GM21723 (cell line): ENCODE measurements around the gene CTTNBP2.

Experiments used
- ATAC-seq: cut with Tn5 transposase; IDR thresholded peaks from one replicate; pipeline ENCODE4 v1.9.1; 2021; ENCODE audit warnings: mild to moderate bottlenecking, moderate library complexity; ENCODE audit not compliant: unreplicated experiment

The CTTNBP2 gene, protein sequence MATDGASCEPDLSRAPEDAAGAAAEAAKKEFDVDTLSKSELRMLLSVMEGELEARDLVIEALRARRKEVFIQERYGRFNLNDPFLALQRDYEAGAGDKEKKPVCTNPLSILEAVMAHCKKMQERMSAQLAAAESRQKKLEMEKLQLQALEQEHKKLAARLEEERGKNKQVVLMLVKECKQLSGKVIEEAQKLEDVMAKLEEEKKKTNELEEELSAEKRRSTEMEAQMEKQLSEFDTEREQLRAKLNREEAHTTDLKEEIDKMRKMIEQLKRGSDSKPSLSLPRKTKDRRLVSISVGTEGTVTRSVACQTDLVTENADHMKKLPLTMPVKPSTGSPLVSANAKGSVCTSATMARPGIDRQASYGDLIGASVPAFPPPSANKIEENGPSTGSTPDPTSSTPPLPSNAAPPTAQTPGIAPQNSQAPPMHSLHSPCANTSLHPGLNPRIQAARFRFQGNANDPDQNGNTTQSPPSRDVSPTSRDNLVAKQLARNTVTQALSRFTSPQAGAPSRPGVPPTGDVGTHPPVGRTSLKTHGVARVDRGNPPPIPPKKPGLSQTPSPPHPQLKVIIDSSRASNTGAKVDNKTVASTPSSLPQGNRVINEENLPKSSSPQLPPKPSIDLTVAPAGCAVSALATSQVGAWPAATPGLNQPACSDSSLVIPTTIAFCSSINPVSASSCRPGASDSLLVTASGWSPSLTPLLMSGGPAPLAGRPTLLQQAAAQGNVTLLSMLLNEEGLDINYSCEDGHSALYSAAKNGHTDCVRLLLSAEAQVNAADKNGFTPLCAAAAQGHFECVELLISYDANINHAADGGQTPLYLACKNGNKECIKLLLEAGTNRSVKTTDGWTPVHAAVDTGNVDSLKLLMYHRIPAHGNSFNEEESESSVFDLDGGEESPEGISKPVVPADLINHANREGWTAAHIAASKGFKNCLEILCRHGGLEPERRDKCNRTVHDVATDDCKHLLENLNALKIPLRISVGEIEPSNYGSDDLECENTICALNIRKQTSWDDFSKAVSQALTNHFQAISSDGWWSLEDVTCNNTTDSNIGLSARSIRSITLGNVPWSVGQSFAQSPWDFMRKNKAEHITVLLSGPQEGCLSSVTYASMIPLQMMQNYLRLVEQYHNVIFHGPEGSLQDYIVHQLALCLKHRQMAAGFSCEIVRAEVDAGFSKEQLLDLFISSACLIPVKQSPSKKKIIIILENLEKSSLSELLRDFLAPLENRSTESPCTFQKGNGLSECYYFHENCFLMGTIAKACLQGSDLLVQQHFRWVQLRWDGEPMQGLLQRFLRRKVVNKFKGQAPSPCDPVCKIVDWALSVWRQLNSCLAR (N-terminal part only)

DNA sequence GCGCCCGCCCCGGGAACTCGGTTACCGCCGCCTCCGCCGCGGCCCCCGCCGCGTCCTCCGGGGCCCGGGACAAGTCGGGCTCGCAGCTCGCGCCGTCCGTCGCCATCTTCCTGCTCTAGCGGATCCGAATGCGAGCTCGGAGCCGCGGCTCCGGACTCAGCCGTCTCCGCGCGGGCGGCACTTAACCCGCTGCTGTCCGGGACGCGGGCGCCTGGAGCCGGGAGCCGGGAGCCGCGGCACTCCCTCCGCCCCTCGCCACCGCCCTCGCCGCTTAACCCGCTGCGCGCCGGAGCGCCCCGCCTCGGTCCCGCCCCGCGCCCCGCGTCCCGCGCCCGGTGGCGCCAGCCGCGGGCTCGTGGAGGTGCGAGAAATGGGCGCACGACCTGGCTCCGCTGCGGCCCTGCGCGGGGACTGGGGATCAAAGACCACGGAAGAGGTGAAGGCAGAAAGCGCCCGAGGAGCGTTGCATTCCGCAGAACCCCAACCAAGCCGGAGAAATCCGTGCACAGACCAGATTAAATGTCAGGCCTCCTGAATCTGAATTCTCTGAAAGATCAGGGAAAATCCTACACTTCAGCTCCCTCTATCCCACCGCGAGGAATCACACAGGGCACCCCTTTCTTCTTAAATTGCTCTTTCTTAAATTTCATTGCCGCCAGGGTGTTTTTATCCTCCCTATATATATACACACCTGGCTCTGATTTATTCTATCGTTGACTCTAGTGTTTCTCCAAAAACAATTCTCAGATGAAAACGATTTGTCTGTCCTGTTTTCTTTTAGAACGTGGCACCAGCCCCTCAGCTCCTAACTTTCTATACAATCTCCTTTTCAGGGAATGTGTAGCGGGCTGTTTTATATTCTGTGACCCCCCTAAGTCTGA lies at the start of gene CTTNBP2:
TSS of gene CTTNBP2 (minus strand) at position 132 of the 881 bp plus-strand sequence. CDS start at position 106, 26 bp downstream.
- no peak for ATAC-seq

DNA sequence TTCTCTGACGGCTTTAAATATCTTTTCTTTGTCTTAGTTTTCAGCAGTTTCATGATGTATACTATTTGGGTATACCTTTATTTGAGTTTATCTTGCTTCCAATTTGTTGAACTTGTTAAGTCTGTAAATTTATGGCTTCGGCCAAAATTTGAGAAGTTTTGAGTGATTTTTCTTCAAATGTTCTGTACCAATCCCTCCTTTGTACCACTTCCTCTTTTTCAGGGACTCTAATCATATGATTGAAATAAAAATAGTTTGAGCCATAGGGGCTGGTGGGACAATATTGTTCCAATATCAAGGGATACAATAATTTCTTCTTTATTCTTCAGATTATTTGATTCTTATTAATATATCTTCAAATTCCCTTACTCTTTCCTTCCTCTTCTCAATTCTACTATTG lies 43.1 kb upstream of the CTTNBP2 start:
- ATAC-seq, result no peak

DNA sequence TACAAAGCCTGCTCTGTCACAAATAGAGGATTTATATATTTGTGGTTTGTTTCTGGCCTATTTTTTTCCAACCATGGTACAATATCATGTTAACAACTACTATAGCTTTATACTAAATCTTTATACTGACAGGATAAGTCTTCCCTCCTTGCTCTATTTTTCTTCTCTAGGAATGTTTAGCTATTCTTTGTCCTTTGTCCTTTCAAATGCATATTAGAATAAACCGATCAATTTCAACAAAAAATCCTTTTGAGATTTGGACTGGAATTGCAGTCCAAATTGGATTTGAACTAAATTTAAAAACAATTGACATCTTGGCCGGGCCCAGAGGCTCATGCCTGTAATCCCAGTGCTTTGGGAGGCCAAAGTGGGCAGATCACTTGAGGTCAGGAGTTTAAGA lies 39.2 kb upstream of the CTTNBP2 start:
- ATAC-seq, result no peak

DNA sequence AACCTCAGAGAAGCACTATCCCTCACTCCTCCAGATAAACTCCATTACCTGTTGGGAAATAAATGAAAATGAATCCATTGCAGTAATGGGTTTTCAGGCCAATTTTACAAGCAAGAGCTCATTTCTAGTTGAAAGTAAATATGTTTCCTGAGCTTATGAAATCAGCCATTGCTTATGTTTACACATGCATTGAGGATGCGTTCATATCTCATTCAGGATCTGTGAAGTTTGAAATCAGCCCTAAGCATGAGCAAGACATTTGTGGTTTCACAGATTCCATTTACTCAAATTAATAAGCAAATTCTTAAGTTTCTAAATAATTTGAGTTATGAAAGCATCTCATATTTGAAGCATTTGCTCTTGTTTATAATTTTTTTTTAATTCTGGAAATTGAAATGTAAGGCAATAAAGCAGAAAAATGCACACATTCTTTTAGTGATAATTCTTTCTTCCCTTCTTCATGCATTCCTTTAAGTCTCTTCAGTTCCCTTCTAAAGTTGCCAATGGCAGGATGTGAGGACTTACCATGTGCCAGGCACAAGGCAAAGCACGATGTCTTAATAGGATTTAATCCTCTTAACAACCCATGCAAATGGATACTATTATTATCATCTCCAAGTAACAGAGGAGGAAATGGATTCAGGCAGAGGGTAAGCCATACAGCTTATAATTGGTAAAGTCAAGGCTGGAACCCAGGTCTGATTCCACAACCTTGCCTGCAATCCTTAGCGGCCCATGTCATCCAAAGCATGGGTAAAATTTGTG lies 35.0 kb upstream of the CTTNBP2 start:
- ATAC-seq, result no peak

DNA sequence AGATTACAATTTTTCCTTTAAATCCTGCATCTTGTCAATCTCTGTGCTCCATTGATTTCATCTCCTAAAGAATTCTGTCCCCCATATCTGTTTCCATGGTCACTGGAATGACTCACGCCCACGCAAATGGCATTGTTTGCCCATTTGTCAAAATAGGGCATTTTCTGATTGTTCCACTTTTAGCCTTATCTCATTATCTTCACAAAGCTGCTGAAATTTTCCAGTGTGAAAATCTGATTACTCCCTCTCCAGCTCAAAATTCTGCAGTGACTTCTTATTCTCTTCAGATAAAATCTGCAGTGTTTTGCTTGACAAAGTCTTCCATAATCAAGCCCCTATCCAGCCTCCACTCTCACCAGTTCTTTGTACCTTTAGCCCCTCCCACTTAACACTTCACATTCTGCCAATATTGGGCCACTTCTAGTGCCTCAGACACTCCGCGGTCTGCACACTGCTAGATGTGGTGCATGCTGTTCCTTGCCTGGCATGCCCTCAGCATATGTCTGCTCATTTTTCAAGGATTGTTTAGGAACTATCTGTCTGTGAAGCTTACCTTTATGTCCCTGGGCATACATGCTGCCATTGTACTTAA lies 33.9 kb upstream of the CTTNBP2 start:
- no peak for ATAC-seq

DNA sequence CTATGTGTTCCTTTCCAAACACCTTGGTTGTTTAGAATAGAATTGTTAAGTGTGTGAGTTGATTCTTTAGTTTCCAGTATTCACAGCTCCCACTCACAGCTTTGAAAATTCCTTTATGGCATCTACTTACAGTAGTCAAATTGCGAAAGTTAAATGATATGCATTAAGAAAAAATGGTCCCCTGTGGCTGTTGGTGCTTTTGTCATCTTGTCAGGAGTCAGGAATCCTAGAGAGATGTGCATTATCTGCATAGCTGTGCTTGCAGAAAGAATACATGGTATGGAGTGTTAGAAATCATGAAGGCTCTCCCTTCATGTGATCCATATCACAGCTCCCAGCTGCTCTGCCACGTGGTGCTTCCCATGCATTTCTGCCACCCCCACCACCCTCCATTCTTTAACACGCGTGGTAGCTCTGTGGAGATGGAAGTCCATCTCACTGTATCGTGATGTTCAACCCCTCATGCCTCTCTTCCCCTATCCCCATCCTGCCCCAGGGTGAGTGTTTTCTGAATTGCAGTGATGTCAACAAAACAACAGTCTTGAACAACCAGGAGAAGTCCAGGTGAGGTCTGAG lies 29.2 kb upstream of the CTTNBP2 start:
- ATAC-seq, result no peak

DNA sequence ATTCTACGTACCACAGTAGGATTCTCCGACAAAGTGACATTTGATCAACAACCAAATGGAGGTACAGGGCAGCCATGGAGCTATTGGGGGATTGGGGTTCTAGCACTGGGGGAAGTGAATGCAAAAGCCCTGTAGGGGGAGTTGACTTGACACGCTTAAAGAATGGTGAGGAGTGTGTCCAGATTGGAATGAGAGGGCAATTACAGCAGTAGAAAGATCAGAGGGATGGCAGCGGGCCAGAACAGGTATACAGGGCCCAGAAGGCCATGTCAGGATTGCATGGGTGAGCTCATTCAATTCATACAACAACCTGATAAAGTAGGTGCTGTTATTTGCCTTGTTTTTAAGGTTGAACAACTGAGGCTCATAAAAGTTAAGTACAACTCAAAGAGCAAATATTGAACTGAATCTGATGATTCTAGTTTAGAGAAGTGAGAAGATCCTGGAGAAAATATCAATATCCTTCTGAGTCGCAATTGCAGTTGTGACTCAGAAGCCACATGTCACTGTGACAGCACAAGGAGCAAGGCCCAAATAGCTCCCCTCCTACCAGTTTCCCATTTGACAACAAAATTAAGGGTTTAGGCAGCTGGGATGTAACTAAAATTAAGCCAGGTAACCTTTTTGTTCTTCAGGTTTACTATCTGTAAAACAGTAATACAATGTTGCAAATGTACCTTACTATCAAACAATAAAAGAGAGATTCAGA lies 28.0 kb upstream of the CTTNBP2 start:
- ATAC-seq, result no peak

DNA sequence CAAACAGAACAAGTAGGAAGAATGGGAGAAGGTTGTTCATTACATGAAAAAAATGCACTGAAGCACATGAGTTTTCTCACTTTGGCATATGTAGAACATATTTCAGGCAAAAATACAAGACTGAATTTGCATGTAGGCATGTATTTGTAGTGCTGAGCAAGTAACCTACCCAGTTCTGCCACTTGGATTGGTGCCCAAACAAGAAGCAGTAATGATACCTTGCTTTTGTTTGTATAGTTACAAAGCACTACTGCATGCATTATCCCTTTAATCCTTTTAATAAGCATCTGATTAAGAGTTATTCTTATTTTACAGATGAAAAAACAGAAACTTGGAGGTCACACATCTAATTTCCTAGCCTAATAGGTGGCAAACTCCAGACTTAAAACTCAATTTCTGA lies 23.1 kb upstream of the CTTNBP2 start:
- no peak for ATAC-seq

DNA sequence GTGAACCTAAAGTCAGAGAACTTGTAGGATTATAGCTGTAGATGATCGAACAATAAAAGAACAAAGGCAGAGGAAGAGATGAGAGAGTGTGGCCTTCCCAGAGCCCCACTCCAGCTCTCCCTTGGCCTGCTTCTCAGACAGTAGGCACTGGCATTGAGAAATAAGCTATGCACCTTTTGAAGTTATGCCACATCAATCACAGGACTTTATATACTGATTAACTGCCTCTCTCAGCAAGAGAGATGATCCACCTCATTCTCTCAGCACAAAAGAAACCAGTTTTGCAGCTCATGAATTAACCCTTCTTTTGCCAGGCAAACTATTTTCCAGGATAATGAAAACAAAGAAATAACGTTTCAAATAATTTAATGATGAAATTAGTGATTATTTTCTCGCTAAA lies 22.0 kb upstream of the CTTNBP2 start:
- no peak for ATAC-seq

DNA sequence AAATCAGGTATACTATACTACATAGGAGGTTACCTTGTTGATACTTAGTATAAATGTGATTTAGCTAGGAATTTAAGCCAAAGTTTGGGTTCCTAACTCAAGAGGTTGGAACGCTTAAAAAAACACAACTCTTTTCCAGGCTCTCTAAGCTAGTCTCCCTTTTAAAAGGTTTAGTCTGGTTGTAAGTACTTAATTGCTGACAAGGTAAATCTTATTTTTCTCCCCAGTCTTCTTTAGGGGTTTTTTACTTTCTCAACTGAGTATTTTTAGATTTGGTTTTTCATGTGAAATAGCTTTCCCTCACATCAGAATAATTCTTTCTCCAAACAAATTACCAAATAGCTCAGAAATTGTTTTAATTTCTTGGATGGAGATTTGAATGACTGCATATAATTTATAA lies 20.8 kb upstream of the CTTNBP2 start:
- ATAC-seq, result no peak

DNA sequence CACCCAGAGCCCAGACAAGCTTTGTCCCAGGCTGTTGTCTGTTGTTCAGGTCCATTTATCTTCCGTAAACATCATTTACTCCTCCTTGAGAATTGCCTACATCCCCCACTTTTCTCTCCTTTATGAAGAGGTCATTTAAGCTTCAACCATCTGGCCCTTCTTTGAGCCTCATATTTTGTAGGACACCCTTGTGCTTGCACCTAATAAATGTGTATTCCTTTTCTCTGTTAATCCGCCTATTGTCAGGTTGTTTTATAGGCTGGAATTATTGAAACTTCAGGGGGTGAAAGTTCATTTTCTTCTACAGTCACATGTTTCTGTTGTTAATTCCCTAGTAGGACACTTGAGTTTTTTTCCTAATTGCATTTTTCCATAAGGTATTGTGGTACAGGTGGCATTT lies 19.6 kb upstream of the CTTNBP2 start:
- no peak for ATAC-seq

DNA sequence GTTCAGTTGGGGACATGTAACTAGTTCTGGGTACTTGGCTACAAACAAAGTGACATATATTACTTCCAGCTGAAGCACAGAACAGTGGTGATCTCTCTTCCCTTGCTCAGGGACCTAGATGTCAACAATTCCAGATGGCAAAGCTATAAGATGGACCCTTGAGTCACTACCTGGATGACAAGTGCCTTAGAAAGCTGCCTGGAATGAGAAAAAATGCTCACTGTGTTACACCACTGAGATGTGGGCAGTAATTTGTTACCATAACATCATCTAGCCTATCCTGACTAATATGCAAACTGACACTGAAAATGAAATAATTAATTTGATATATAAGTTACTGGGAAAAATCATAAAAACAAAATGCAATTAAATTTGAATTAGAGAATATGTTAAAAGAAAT lies 16.4 kb upstream of the CTTNBP2 start:
- ATAC-seq, result no peak

DNA sequence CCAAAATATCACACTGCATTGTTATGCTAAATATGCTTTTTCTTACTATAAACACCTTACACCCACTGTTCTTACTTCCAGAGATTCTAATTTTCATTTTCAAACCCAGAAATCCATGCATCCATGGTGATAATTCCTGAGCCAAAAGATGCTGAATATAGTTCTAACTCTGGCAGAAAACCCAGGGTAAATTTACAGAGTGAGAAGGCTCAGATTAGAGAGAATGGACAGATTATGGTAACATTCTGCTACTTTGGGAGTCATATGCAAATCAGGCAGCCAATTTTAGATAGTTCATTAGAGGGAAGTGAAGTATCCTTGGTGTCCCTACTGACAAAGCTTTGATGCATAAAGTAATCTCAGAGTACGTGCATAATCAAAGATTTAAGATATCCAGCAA lies 15.4 kb upstream of the CTTNBP2 start:
- ATAC-seq, result no peak

DNA sequence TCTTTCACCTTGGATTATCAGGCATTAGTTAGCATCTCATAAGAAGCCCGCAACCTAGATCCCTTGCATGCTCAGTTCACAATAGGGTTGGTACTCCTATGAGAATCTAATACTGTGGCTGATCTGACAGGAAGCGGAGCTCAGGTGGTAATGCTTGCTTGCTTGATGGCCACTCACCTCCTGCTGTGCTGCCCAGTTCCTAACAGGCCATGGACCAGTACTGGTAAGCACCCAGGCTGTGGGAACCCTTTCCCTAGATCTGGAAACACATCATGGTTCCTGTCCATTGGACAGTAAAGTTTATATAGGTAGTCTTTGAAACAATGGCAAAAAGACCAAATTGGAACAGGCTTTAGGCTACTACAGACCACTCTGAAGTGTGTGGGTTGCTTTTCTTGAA lies 9.4 kb upstream of the CTTNBP2 start:
- ATAC-seq, result no peak

DNA sequence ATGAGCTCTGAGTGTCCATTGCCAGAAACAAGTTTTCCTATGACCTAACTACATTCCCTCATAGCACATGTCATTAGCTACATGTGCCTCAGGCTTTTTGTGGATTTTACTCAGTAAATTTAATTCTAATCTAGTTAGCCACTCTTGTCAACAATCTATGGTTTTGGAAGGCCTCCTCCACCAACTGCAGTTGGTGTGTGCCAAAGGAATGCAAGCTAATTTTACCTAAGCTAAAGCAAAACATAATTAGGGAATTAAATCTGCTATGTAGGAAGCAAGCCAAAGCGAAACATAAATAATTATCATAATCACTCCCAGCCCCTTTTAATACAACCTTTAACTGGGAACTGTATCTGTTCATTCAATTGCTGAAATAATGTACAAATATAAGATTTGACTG lies 3.5 kb upstream of the CTTNBP2 start:
- ATAC-seq, result no peak

DNA sequence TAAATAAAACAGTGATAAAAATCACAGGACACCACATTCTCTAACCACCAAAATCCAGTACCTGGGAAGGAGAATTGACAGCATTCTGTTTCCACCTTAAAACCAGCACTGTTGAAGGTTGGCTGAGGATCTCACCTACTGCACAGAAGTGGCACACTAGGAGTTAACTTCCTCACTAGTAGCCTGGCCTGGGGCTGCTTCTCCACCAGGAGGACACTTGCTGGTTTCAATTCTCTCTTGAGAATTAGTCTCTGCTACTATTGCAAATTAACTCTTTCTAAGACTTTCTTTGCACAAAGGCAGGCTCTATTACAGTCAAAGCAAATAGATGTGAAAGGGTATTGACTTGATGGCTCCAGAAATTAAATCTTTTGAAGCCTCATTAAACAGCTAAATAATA lies 2.3 kb upstream of the CTTNBP2 start:
- ATAC-seq, result no peak

DNA sequence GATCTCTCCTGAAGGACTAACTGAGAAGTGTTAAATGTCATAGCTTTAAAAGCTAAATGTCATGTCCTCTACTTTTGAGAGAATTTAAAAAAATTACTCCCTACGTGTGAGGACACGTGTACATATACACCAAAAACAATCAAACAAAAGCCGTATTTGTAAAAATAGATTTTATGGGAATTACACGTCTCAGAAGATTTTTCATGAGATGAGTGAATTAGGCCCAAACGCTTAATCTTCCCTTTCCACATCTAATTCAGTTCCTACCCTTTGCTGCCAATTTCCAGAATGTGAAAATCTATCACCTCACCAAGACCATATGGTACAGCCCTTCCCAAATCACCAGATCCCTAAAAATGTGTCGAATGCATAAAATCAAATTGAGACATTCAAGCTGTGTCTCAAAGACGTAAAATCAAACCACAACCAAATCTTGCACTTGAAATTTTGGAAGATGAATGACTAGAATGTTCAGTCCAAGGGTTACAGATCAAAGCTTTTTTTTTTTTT lies 1.0 kb upstream of the CTTNBP2 start:
- no peak for ATAC-seq
